SKM-1 (cell line): ENCODE measurements around the gene RAB43.

Experiments used
- DNase-seq: peaks from one replicate; lab custom pipeline; 2025; ENCODE audit not compliant: unreplicated experiment; lab: John Stamatoyannopoulos, UW

Gene RAB43

DNA sequence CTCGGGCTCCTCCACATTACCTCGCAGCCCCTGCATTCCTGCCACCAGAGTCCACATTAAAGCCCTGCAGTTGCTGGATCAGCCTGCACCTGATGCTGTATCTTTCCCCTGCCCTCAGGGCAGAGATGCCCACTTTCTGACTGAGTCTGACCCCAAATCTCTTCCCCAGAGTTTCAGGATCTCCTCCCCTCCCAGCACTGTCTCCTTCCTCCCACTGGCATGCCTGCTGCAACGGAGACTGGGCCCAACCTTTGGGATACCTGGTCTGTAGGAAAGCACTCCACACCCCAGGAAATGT is 81.6 kb downstream of the RAB43 start:
- DNase-seq: no peak

DNA sequence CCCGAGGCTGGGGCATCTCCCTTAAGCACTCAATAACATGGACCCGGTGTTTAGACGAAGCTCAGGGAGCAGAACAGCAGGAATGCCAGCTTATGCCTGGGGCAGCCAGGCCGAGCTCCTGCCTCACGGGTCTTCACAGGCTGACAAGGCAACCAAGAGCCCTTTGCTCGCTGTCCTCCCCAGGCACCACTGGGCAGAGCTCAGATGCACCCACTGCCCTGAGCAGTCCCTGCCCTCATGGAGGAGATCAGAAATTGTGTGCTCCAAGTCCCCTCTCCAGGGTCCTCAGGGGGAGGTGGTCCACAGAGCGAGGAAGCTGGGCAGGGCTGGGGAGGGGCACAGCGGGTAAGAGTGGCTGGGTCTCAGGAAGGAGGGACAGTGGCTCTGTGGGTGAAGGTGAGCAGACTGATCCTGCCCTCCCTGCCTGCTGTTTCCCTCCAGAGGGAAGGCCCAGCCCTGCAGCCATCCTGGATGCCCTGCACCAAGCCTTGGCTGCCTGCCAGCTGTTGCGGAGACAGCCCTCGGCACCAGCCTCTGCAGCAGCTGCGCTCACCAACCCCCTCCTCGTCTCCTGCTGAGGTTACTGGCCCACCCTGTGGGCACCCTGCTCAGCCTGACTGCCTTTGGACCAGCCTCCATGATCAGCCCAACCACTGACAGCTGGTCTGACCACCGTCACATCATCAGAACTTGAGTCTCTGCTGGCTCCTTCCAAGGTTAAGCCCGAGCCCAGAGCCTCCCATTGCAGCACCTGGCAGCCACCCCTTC is 82.1 kb downstream of the RAB43 start:
- no peak for DNase-seq

DNA sequence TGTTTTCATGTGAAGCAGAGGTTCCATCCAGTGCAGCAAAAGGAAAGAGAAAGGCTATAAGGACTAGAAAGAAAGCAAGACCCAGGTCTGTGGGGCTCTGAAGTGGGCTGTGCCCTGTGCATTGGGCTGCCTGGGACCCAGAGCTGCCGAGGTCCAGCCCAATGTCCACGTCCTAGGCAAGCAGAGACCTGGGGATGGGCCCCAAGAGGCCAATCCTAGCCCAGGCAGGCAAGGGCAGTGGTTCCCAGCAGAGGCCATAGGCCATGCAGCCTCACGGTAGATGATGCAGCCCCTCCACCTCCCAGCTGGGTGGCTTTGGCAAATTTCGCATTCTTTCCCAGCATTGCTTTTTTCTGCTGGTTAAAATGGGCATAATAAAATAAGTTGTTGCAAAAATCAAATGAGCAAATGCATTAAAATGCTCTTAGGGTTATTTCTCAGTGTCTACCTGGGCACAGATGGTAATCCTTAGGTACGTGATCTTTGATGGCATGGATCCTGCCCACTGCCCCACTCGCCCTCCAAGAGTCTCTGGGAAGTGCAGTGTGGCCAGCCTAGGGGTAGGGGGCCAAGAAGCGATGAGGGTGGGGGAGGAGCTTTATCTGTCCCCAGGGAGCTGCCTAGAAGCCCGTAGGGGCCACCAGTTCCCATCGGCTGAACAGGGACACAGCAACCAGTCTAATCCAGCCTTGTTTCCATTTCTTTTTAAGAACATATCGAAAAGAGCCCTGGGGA is 83.3 kb downstream of the RAB43 start:
- DNase-seq: no peak
